CD14-positive monocyte (primary cell): Measurements from ENCODE around the gene KATNIP. TPM values are rescaled to one million over a fixed set of nuclear protein-coding genes. Genes with fewer than 3 reads are reported as not detected.

Experiments used
- DNase-seq, 3 donors: peaks; one replicate each; pipeline ENCODE4 v3.0.0-alpha.2; 2011 to 2022
- H2AFZ ChIP-seq: 2 replicates; pipeline ENCODE4 v1.6.0; 2012; ENCODE audit warnings: mild to moderate bottlenecking, low read depth, low read length, inconsistent platforms; ENCODE audit not compliant: insufficient read depth, poor library complexity, severe bottlenecking
- H3K27ac ChIP-seq, 2 donors: 1 replicate in 1 of 2; 2 replicates in 1 of 2; pipeline ENCODE4 v1.5.1; 2012 to 2013; ENCODE audit warnings: low read length in 2 of 2, control low read depth in 1 of 2, inconsistent platforms in 1 of 2, low read depth in 1 of 2, mild to moderate bottlenecking in 1 of 2
- H3K27me3 ChIP-seq, 2 donors: one replicate each; pipeline versions ENCODE4 v1.6.0 to v1.6.1; 2011 to 2013; ENCODE audit warnings: low read length in 2 of 2; ENCODE audit not compliant: control insufficient read depth in 2 of 2, insufficient read depth in 2 of 2
- H3K36me3 ChIP-seq, 2 donors: replicated peaks in 1 of 2; 1 replicate in 1 of 2; 2 replicates in 1 of 2; pipeline versions ENCODE4 v1.5.1 to v1.6.1; 2012 to 2013; ENCODE audit warnings: low read length in 2 of 2, control low read depth in 1 of 2, inconsistent platforms in 1 of 2, mild to moderate bottlenecking in 1 of 2; ENCODE audit not compliant: insufficient read depth in 2 of 2, control insufficient read depth in 1 of 2
- H3K4me1 ChIP-seq, 2 donors: 1 replicate in 1 of 2; 2 replicates in 1 of 2; pipeline versions ENCODE4 v1.5.1 to v1.6.1; 2012 to 2013; ENCODE audit warnings: low read length in 2 of 2, control low read depth in 1 of 2, inconsistent platforms in 1 of 2, mild to moderate bottlenecking in 1 of 2, moderate library complexity in 1 of 2; ENCODE audit not compliant: insufficient read depth in 2 of 2, control insufficient read depth in 1 of 2
- H3K4me2 ChIP-seq: replicated peaks from 2 replicates; pipeline ENCODE3; 2012; ENCODE audit warnings: low read length, moderate library complexity, mild to moderate bottlenecking; ENCODE audit not compliant: poor library complexity, severe bottlenecking; ENCODE audit errors: extremely low read depth
- H3K4me3 ChIP-seq, 3 experiments: fragments of 200-600 bp in 1 of 3; sonication (generic) in 1 of 3; replicated peaks in 1 of 3; 1 replicate in 2 of 3; 2 replicates in 1 of 3; pipeline ENCODE4 v1.5.1; 2011 to 2013; ENCODE audit warnings: low read length in 3 of 3, mild to moderate bottlenecking in 3 of 3, control low read depth in 2 of 3, low read depth in 2 of 3, inconsistent platforms in 1 of 3, moderate library complexity in 1 of 3
- H3K79me2 ChIP-seq: 2 replicates; pipeline ENCODE4 v1.6.0; 2012; ENCODE audit warnings: mild to moderate bottlenecking, control low read depth, inconsistent platforms, low read length, moderate library complexity; ENCODE audit not compliant: insufficient read depth
- H3K9ac ChIP-seq: 2 replicates; pipeline ENCODE4 v1.6.0; 2017; ENCODE audit warnings: low read length, mild to moderate bottlenecking; ENCODE audit not compliant: insufficient read depth, poor library complexity, severe bottlenecking
- H3K9me3 ChIP-seq, 2 donors: replicated peaks in 1 of 2; 1 replicate in 1 of 2; 2 replicates in 1 of 2; pipeline versions ENCODE4 v1.5.1 to v1.6.1; 2012 to 2013; ENCODE audit warnings: low read length in 2 of 2, control low read depth in 1 of 2; ENCODE audit not compliant: control insufficient read depth in 1 of 2, insufficient read depth in 1 of 2
- H4K20me1 ChIP-seq: 2 replicates; pipeline ENCODE4 v1.6.0; 2012; ENCODE audit warnings: mild to moderate bottlenecking, low read length, control low read depth, moderate library complexity; ENCODE audit not compliant: insufficient read depth
- H3K27ac Mint-ChIP-seq, 7 donors: one replicate each; pipeline ENCODE4 v1.8.0; 2020; ENCODE audit warnings: mild to moderate bottlenecking in 7 of 7, mixed read lengths in 7 of 7, moderate library complexity in 6 of 7, inconsistent platforms in 2 of 7
- H3K27me3 Mint-ChIP-seq, 3 donors: one replicate each; pipeline ENCODE4 v1.8.0; 2021 to 2022; ENCODE audit warnings: low read depth in 3 of 3, mild to moderate bottlenecking in 3 of 3, mixed read lengths in 3 of 3, moderate library complexity in 3 of 3, inconsistent platforms in 1 of 3
- H3K36me3 Mint-ChIP-seq, 2 donors: one replicate each; pipeline ENCODE4 v1.8.0; 2020; ENCODE audit warnings: mixed read lengths in 2 of 2, inconsistent platforms in 1 of 2, mild to moderate bottlenecking in 1 of 2
- H3K4me1 Mint-ChIP-seq: one replicate; pipeline ENCODE4 v1.8.0; 2020; ENCODE audit warnings: mild to moderate bottlenecking, mixed read lengths
- H3K4me3 Mint-ChIP-seq, 2 donors: one replicate each; pipeline ENCODE4 v1.8.0; 2020; ENCODE audit warnings: mild to moderate bottlenecking in 2 of 2, mixed read lengths in 2 of 2, moderate library complexity in 1 of 2
- H3K9me3 Mint-ChIP-seq, 7 donors: one replicate each; pipeline ENCODE4 v1.8.0; 2020 to 2022; ENCODE audit warnings: mixed read lengths in 7 of 7, mild to moderate bottlenecking in 6 of 7, moderate library complexity in 6 of 7, inconsistent platforms in 2 of 7
- CTCF ChIP-seq: fragments of 200-600 bp; IDR thresholded peaks from one replicate; pipeline ENCODE4 v1.8.0; 2022; ENCODE audit warnings: antibody characterized with exemption, mild to moderate bottlenecking
- WGBS: methylation state at CpG from one replicate; pipeline ENCODE4 v1.1.5; 2013; ENCODE audit warnings: missing lambda C conversion rate; ENCODE audit not compliant: insufficient coverage; 5-methylcytosine and 5-hydroxymethylcytosine counted together
- intact Hi-C, 2 donors: fragments of 100-400 bp; cut with micrococcal nuclease; formaldehyde crosslinking; loops; one replicate each; pipeline versions ENCODE4 v1.15.0 to v1.15.1; 2023
- polyA plus RNA-seq, 3 donors: library from polyadenylated mRNA; depleted of rRNA in 1 of 3; unstranded in 2 of 3; stranded (reverse) in 1 of 3; fragments of 300-500 nt in 2 of 3; fragments of >200 nt in 1 of 3; fragmentation: Illumina TruSeq in 2 of 3; gene quantifications; 1 replicate in 2 of 3; 2 replicates in 1 of 3; pipeline ENCODE4 v1.2.3, GENCODE V29; 2012 to 2021

The KATNIP gene
- polyA plus RNA-seq, 3 donors = 2.4 to 28.0 (median 5.0) TPM

- Mint-ChIP-seq H3K36me3 (peaks cover 60 to 67% of the 10 kb centered on the region in 2 donors), H3K9me3 (peaks cover 0 to 2% (median 0%) of the 10 kb centered on the region in 7 donors), H3K4me3 (no peak overlapping the region), H3K27me3 (peaks cover 0 to 1% (median 0%) of the 10 kb centered on the region in 3 donors), H3K4me1 (peaks cover 19% of the 10 kb centered on the region), H3K27ac (peak overlapping the region in 2 of 7 donors; percentile 54 to 62)
- DNase-seq = no peak
- intact Hi-C loops = loop anchor here in 1 of 2 donors (10.0 kb wide), 1 partner anchor 340 kb away; the partner anchor contains the start of gene KDM8
- Histone ChIP-seq H3K27ac (no peak overlapping the region), H3K36me3 (peaks cover 59 to 65% of the 10 kb centered on the region in 2 donors), H3K79me2 (peaks cover 25% of the 10 kb centered on the region), H3K9me3 (no peaks in the 10 kb centered on the region), H4K20me1 (peaks cover 15% of the 10 kb centered on the region), H3K27me3 (no peaks in the 10 kb centered on the region), H2AFZ (no peak overlapping the region), H3K4me2 (no peak overlapping the region), H3K4me1 (peaks cover 10 to 12% of the 10 kb centered on the region in 2 donors), H3K9ac (no peak overlapping the region), H3K4me3 (no peak overlapping the region)
- 100% methylated on average over 4 of the region's 4 CpGs for WGBS
- TF ChIP-seq CTCF = no peak
Measured at GRCh38 chr16:27544671-27545070, 5.3 kb upstream of the KATNIP start.

GRCh38 chr16:27547134-27547533, 2.8 kb upstream of the KATNIP start:
- peak overlapping the region in 3 of 7 donors; percentile 2 to 64 (median 32) for H3K27ac Mint-ChIP-seq
- H3K9me3 Mint-ChIP-seq = peaks cover 0 to 3% (median 0%) of the 10 kb centered on the region in 7 donors
- Histone ChIP-seq H3K4me3 (no peak overlapping the region), H4K20me1 (peaks cover 15% of the 10 kb centered on the region), H3K27me3 (no peaks in the 10 kb centered on the region), H2AFZ (no peak overlapping the region), H3K9me3 (no peaks in the 10 kb centered on the region), H3K79me2 (peaks cover 40% of the 10 kb centered on the region), H3K27ac (peak overlapping the region in 1 of 2 donors; percentile 9), H3K9ac (no peak overlapping the region), H3K4me2 (no peak overlapping the region), H3K36me3 (peaks cover 35 to 41% of the 10 kb centered on the region in 2 donors), H3K4me1 (peaks cover 19 to 21% of the 10 kb centered on the region in 2 donors)
- 98% methylated on average over 4 of the region's 4 CpGs for WGBS
- no peak overlapping the region for H3K4me3 Mint-ChIP-seq
- no peak for TF ChIP-seq CTCF
- H3K4me1 Mint-ChIP-seq = peaks cover 31% of the 10 kb centered on the region
- DNase-seq = no peak
- H3K27me3 Mint-ChIP-seq = peaks cover 0 to 1% (median 0%) of the 10 kb centered on the region in 3 donors
- peaks cover 35 to 43% of the 10 kb centered on the region in 2 donors for H3K36me3 Mint-ChIP-seq
- intact Hi-C loops = loop anchor here in 1 of 2 donors (10.0 kb wide), 1 partner anchor 342 kb away; the partner anchor contains the start of gene KDM8
